Stimulated activated CD4-positive, alpha-beta T cell treated with anti-CD3 and anti-CD28 coated beads, TNF-alpha, amount 100 ng/mL, for 1 hour (primary cell): ENCODE data around the gene PLVAP.
A peak's percentile ranks its signal among the peaks of the same experiment; 100 is the strongest.

Source experiments
- DNase-seq, 3 donors: peaks; one replicate each; pipeline ENCODE4 v3.0.0-alpha.2; 2020; ENCODE audit warnings: low read depth in 3 of 3, low spot score in 1 of 3

PLVAP gene

DNA sequence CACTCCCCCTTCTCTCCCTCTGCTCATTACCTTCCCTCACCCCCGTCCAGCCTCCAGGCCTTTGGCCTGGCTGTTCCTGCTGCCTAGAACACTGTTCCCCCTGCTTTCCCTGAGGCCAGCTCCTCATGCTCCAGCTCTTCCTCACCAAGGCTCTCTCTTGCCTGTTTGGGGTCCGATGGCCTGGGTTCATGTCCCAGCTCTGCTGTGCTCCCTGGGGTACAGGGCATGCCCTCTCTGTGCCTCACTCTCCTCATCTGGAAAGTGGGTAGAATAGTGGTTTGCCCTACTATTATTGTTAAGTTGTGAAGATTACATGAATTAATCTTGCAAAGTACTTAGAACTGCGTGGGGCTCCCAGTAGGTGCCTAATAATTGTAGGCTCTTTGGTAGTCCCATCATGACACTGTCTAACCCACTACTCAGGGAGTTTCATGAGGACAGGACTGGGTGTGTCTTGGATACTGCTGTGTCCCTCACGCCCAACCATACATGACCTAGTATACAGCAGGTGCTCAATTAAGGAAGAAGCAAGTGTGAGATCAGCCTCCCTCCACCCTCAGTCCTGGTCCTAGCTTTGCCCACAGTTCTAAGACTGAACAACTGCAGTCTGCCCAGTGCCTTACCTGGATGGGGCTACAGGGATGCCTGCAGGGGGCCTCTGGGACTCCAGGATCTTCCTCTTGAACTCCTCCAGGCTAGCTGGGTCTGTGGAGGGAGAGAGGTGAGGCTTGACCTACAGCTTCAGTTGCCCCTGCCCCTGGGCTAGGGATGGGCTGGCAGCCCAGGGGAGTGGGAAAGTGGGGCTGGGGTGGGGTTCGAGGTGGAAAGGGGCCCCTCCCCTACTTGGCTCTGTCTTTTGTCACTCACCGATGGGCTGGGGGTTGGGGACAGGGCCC, 17.0 kb downstream of the PLVAP start:
- no peak for DNase-seq

DNA sequence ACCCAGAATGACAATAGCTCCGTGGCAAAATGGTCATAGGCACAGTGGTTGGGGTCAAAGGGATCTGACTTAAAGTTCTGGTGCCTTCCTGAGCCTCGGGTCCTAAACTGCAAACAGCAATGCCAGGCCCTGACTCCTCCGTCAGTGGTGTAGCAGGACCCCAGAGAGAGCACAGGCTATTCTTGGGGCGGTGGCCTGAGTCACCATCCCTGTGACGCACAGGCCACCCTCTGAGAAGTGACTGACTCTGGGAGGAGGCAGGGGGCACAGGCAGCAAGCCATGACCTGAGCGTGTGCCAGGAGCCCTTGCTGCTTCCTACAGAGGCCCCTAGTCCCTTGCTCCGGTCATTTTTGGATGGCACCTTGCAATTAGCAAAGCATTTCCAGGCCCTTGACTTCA, 18.7 kb downstream of the PLVAP start:
- no peak for DNase-seq

DNA sequence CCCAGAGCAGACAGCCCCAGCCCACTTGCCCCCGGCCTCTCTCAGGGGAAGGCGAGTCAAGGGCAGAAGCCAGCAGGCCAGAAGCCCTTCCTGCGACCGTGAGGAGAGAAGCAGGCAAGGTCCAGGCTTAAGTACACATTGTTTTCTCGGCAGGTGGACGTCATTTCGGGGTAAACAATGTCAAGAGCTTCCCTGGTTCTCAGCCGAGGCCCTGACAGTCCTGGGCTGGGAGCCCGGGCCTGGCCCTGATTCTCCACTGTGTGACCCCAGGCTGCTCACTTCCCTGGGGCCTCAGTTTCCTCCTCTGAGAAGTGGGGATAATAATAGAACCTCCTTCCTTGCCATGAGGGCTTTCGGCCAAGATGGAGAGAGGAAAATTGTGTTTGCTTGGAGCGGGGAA, 19.4 kb downstream of the PLVAP start:
- no peak for DNase-seq

DNA sequence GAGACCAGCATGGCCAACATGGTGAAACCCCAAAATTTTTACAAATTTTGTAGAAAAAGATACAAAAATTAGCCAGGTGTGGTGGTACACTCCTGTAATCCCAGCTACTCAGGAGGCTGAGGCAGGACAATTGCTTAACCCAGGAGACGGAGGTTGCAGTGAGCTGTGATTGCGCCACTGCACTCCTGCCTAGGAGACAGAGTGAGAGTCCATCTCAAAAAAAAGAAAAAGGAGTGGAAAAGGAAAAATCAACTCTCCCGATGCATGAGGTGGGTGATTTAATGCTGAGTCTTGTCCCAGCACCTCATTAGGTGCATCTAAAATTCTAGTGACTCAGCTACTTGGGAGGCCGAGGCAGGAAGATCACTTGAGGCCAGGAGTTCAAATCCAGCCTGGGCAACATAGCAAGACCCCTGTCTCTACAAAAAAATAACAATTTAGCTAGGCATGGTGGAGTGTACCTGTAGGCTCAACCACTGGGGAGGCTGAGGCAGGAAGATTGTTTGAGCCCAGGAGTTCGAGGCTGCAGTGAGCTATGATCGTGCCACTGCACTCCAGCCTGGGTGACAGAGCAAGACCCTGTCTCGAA, 20.0 kb downstream of the PLVAP start:
- DNase-seq: no peak

DNA sequence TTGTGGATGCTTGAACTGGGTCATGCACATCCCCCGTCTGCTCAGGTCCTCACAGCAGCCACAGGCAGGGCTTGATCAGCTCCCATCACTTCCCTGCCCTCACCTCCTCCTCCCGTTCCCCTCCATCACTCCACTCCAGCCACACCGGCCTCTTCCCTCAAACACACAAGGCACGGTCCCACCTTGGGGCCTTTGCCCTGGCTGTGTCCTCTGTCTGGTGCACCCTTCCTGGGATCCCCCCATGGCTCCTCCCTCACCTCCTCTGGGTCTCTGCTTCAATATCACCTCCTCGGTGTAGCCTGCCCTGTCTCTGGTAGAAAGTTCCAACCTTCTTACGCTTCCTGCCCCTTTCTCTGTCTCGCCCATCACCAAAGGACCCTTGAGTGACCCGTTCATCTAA, 23.8 kb downstream of the PLVAP start:
- no peak for DNase-seq

DNA sequence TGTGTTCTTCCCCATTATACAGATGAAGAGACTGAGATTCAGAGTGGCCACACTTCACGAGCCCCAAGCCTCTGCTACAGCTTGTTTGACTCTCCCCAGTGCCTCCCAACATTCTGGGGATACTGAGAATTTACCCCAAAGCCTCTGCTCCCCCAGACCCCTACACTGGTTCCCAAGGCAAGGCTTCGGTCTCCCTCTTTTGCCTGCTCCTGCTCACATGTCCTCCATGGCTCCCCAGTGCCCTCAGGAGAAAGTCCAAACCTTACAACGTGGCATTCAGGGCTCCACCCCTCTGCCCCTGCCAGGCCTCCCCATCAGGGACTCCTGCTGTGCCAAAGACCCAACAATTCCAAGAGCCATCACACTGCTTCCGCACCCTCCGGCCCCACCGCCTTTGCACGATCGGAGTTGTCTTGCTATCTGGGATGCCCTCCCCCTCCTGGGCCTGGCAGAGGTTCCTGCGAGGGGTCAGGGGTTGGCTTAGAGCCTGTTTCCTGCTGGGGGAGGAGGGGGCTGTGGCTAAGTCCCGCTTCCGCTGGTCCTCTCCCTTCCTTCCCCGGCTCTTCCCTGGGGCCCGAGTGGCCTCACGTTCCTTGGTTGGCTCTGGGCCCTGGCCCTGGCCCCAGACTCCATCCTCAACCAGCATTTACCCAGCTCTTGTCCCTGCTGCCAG, 24.4 kb downstream of the PLVAP start:
- DNase-seq: no peak

DNA sequence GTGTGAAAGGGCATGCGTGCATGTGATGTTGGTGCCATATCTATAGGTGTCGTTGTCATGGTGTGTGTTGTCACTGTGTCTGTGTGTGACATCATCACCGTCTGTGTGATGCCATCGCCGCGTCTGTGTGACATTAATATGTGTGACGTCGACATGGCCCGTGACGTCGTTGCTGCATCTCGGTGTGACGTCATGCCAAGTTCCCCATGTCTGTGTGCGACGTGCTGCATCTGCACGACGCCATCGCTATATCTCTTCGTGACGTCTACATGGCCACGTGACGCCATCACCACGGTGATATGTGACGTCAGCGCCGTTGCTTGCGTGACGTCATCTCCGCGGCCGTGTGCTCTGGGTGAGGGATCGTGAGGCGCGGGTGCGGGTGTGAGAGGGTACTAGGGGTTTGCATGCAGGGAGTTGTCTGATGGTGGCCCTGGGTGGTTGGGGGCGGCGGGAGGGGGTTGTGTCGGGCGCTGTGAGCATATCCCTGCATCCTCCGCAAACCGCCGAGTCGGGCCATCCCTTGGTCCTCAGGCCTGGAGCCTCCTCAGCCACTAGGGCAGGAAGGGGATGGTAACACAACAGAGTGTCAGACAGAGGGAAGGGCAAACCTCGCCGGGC, 25.2 kb downstream of the PLVAP start:
- no peak for DNase-seq

DNA sequence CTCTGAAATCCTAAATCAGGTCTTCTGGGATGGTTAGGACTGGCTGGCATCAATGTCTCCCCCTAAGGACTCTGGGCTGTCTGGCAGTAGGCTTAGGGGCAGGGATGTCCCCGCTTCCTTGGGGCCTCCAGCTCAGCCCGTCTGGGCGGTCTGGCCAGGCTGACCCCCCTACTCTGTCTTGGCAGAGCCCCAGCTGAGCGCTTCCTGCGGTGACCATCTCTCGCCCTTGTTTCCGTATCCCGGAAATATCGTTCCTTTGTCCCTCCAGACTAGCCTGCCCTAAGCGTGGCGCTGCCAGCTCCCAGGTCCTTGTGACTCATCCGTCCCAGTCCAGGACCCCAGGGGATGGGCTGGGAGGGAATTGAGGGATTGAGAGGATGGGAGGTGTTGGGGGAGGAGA, 28.4 kb downstream of the PLVAP start:
- no peak for DNase-seq

DNA sequence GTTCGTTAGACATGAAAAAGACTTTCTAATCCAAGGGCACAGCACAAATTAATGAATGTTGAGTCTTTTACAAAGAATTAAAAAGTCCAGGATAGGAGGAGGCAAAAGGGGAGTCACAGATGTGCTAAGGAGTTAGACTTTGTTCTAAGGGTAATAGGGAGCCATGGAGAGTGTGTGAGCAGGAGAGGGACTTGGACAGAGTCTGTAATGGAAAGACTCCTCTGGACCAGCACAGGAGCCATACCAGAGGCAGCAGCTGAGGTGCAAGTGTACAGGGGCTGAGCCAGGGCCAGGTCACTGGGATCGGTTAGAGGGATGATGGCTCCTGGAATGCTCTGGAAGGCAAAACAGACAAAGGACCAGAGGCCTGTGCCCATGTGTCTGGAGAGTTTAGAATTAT, 29.3 kb downstream of the PLVAP start:
- no peak for DNase-seq

DNA sequence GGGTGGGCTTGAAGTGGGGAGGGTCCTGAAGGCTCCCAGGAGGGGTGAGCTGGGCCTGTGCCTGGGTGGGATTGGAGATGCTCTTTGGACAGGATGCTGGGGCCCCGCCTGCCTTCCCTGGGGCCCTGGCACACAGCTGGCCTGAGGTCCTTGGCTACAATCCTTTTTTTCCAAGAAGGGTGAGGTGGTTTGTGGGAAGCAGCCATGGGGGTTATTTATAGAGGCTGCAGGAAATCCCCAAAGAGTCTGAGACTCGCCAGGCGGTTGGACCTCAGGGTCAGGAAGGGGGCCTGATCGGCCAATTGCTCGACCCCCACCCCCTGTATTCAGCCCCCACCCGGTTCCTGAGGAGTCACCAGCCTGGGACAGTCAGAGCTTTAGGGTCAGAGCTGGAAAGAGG, 29.8 kb downstream of the PLVAP start:
- no peak for DNase-seq

DNA sequence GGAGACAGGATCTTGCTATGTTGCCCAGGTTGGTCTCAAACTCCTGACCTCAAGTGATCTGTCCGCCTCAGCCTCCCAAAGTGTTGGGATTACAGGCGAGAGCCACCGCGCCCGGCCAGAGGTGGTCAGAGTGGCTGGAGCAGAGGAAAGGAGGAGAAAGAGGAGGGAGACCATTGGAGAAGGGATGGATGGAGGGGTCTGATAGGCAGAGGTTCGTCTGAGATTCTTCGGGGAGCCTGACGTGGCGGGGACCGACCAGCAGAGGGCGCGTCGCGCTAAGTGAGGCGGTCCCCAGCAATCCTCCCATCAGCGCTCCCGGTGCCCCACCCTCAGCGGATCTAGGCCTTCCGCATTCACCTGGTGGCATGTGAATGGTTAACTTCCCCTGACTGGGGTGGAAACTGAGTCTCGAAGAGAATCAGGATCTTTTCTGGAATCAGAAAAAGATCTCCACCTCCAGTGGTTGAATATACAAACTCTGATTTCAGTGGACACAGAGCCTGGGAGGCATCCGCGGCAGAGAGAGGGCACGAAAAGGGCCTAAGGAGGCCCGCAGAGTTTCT, 31.0 kb downstream of the PLVAP start:
- DNase-seq: peak in 2 of 3 donors; percentile 59 to 79

DNA sequence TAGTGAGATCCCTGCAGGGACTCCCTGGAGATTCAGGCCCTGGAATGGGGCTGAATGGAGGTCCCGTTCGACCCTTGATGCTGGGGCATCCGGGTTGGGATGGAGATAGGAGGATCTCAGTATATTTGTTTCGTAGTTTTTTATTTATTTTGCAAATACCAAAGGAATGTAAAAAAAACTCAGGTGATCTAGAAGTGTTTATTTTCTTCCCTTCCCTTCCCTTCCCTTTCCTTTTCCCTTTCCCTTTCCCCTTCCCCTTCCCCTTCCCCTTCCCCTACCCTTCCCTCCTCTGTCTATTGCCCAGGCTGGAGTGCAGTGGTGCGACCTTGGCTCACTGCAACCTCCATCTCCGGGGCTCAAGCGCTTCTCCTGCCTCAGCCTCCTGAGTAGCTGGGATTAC, 35.3 kb downstream of the PLVAP start:
- DNase-seq: no peak

DNA sequence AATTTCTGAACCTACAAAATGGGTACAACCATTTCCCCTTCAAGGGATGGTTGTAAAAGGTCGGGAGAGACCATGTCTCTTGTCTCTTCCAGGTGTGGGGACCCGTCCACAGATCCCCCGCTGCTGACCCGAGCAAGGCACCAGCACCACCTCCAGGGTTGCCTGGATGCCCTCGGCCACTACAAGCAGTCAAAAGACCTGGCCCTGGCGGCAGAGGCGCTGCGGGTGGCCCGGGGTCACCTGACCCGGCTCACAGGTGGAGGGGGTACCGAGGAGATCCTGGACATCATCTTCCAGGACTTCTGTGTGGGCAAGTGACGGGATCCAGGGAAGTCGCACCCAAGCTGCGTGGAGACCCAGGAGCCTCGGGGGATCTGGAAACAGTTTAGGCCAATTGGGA, 35.8 kb downstream of the PLVAP start:
- no peak for DNase-seq

DNA sequence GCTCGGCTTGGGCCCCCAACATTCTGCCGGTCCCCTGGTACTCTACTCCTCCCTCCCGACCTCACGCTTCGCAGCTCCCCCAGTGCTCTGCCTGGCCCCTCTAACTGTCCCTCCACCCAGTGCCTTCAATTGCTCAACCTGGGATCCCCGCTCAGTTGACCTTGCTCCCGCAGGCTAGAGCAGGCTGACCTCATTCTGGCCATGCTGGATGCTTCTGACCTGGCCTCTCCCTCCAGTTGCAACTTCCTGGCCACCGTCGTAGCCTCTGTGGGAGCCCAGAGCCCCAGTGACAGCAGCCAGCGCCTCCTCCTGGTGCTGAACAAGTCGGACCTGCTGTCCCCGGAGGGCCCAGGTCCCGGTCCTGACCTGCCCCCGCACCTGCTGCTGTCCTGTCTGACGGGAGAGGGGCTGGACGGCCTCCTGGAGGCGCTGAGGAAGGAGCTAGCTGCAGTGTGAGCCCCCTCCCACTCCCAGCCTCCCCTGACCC, 36.2 kb downstream of the PLVAP start:
- no peak for DNase-seq

DNA sequence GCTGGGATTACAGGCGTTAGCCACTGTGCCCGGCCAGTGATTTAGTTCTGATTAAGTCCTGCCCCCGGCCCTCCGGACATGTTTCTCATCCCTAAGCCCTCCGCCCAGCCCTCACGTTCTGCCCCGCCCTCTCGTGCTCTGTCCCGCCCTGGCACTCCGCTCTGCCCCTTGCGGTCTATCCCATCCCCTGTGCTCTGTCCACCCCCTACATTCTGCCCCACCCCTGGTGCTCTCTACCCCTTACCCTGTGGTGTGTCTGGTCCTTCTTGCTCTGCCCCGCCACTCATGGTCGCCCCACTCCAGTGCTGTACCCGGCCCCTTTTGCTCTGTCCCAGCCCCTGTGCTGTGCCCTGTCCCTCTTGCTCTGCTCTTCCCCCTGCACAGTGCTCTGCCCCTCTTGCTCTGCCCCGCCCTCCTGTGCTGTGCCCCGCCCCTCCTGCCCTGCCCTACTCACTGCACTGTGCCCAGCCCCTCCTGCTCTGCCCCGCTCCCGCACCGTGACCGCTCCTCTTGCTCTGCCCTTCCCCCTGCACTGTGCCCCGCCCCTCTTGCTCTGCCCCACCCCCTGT, 36.8 kb downstream of the PLVAP start:
- DNase-seq: no peak

DNA sequence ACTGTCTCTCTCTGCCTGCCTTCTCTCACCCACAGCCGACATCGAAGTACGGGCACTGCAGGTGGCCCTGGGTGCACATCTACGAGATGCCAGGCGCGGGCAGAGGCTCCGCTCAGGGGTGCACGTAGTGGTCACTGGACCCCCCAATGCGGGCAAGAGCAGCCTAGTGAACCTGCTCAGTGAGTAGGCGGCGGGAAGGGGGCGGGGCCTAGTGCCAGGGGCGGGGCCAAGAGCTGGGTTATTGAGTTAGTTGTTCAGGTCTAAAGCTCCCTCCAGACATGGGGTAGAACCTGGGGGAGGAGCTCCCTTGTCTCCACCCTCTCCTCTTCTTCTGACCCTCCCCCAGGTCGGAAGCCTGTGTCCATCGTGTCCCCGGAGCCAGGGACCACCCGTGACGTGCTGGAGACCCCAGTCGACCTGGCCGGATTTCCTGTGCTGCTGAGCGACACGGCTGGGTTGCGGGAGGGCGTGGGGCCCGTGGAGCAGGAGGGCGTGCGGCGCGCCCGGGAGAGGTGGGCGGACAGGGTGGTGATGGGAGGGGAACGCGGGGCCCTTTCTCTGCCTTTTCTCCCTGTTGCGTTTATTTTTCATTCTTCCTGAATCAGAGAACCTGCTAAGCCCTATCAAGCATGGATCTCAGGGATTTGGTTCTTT, 37.9 kb downstream of the PLVAP start:
- peak in 1 of 3 donors; percentile 60 for DNase-seq

DNA sequence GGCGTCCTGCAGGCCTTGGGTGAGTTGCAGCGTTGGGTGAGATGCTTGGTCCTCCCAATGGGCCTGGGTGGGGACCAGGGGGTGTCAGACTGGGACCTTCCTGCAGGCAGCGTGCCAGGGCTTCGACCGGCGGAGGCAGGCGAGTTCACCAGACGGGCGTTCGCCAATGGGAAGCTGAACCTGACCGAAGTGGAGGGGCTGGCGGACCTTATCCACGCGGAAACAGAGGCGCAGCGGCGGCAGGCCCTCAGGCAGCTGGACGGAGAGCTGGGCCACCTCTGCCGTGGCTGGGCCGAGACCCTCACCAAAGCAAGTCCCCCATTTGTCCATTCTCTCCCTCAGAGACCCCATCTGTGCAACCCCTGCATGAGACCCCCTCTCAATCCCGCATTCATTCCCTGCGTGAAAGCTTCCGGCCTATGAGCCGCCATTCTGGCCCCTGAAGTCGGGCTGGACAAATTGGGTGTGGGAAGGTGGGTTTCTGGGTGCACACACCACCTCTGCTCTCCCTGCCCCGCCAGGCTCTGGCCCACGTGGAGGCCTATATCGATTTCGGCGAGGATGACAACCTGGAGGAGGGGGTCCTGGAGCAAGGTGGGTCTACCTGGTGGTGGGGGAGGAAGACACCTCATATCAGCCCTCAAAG, 38.6 kb downstream of the PLVAP start:
- no peak for DNase-seq

DNA sequence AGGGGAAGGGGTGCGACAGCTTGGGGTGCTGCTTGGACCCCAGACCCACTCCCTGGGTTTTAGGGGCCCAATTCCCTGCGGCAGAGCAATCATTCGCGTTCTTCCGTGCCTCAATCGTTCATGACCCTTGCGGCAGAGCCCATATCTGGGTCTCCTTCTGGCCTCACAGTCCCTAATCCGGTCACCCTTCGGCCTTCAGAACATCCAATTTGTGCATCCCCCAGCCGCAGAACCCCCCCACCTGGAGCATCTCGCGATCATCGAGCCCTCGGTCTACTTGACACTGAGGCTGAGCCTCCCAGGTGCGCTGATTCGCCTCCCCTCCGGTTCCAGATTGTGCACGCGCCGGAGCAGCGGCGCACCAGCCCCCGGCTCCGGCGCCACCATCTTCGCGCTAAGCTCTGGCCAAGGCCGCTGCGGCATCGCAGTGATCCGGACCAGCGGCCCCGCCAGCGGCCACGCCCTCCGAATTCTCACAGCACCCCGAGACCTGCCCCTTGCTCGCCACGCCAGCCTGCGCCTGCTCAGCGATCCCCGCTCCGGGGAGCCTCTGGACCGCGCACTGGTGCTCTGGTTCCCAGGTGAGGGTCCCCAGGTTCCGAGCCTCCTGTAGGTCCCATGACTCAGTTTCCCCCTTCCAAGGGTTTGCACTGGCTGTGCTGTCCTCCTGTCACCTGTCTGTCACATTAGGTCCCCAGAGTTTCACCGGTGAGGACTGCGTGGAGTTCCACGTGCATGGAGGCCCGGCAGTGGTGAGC, 39.3 kb downstream of the PLVAP start:
- no peak for DNase-seq
